GM12878 (cell line): Measurements from ENCODE around the gene PCDHA1. TPM values are rescaled to one million over a fixed set of nuclear protein-coding genes. Genes with fewer than 3 reads are reported as not detected.

Experiments used
- ATAC-seq: fragments of 200-7000 bp; cut with Tn5 transposase; 3 replicates; pipeline ENCODE4 v1.9.1; 2020; ENCODE audit warnings: mild to moderate bottlenecking, moderate library complexity
- BruUV-seq: library from RNA; stranded (reverse); fragments of 400-500 nt; replicated peaks from 2 replicates; lab custom pipeline; 2021; lab: Mats Ljungman, UMichigan
- CTCF ChIA-PET: fragments of 300-600 bp; sonication (Branson Sonifier 250); formaldehyde crosslinking; extraction: SDS; loops from one replicate; lab custom pipeline; 2021; ENCODE audit warnings: inconsistent platforms; lab: Yijun Ruan, JAX
- POLR2A ChIA-PET: fragments of 350-600 bp; formaldehyde crosslinking; extraction: SDS; loops from one replicate; lab custom pipeline; 2021; ENCODE audit warnings: inconsistent platforms; lab: Charles Lee
- RAD21 ChIA-PET: fragments of 300-600 bp; sonication (Branson Sonifier 250); formaldehyde crosslinking; loops from one replicate; lab custom pipeline; 2023; ENCODE audit warnings: antibody characterized with exemption; ENCODE audit not compliant: unreplicated experiment; lab: Charles Lee
- SMC1A ChIA-PET: fragments of 300-600 bp; sonication (Branson Sonifier 250); formaldehyde crosslinking; loops from one replicate; lab custom pipeline; 2023; ENCODE audit not compliant: unreplicated experiment, uncharacterized antibody; lab: Charles Lee
- DNase-seq: peaks from one replicate; pipeline ENCODE4 v3.0.0-alpha.2; 2011; ENCODE audit warnings: low read depth, low spot score
- FAIRE-seq: peaks from 3 replicates; lab custom pipeline; 2011; peaks lifted over from hg19 to GRCh38; lab: Jason Lieb, UNC
- H2AFZ ChIP-seq: 2 replicates; pipeline ENCODE4 v1.6.0; 2011; ENCODE audit warnings: low read depth, low read length, control low read depth; ENCODE audit not compliant: control insufficient read depth
- H3K27ac ChIP-seq: 2 replicates; pipeline ENCODE4 v1.5.1; 2011; ENCODE audit warnings: control low read depth; ENCODE audit not compliant: control insufficient read depth, insufficient read depth
- H3K27me3 ChIP-seq, 2 experiments: replicated peaks in 1 of 2; 2 replicates each; pipeline versions ENCODE4 v1.6.0 to v1.6.1; 2011; ENCODE audit warnings: low read length in 1 of 2; ENCODE audit not compliant: control insufficient read depth in 2 of 2, insufficient read depth in 2 of 2
- H3K36me3 ChIP-seq, 2 experiments: 2 replicates each; pipeline ENCODE4 v1.5.1; 2011; ENCODE audit warnings: low read length in 1 of 2; ENCODE audit not compliant: control insufficient read depth in 2 of 2, insufficient read depth in 2 of 2
- H3K4me1 ChIP-seq: 2 replicates; pipeline ENCODE4 v1.6.1; 2011; ENCODE audit warnings: mild to moderate bottlenecking, low read length, moderate library complexity, mixed read lengths; ENCODE audit not compliant: control insufficient read depth, insufficient read depth
- H3K4me2 ChIP-seq: 2 replicates; pipeline ENCODE4 v1.6.0; 2011; ENCODE audit warnings: control low read depth; ENCODE audit not compliant: control insufficient read depth, insufficient read depth
- H3K4me3 ChIP-seq: fragments of 200-600 bp; sonication (generic); 2 replicates; pipeline ENCODE4 v1.5.1; 2016
- H3K79me2 ChIP-seq: 2 replicates; pipeline ENCODE4 v1.6.0; 2011; ENCODE audit warnings: low read length; ENCODE audit not compliant: control insufficient read depth, insufficient read depth
- H3K9ac ChIP-seq: 2 replicates; pipeline ENCODE4 v1.8.0; 2011; ENCODE audit warnings: low read length, control low read depth, mixed read lengths; ENCODE audit not compliant: control insufficient read depth, insufficient read depth
- H3K9me3 ChIP-seq: replicated peaks from 3 replicates; pipeline ENCODE4 v1.5.1; 2011; ENCODE audit warnings: mild to moderate bottlenecking, low read length; ENCODE audit not compliant: control insufficient read depth, insufficient read depth
- H4K20me1 ChIP-seq: 2 replicates; pipeline ENCODE4 v1.6.0; 2011; ENCODE audit not compliant: control insufficient read depth, insufficient read depth
- BHLHE40 ChIP-seq, 2 experiments: fragments of 450-650 bp in 1 of 2; IDR thresholded peaks; 2 replicates each; pipeline ENCODE4 v1.6.1; 2011 to 2017; ENCODE audit warnings: low read depth in 2 of 2, borderline replicate concordance in 1 of 2, improper control_type of control experiment in 1 of 2, low read length in 1 of 2, mild to moderate bottlenecking in 1 of 2
- BMI1 ChIP-seq: fragments of 450-650 bp; IDR thresholded peaks from 2 replicates; pipeline ENCODE4 v1.6.1; 2016; ENCODE audit warnings: mild to moderate bottlenecking, moderate library complexity, borderline replicate concordance
- CBX3 ChIP-seq: fragments of 200-600 bp; sonication (generic); IDR thresholded peaks from 2 replicates; pipeline ENCODE4 v1.6.1; 2016; ENCODE audit warnings: low read depth, borderline replicate concordance
- CHD2 ChIP-seq: IDR thresholded peaks from 2 replicates; pipeline ENCODE4 v1.6.1; 2011; ENCODE audit warnings: low read depth, low read length, improper control_type of control experiment, borderline replicate concordance
- CHD4 ChIP-seq: fragments of 200-600 bp; sonication (generic); IDR thresholded peaks from 2 replicates; pipeline ENCODE4 v1.6.1; 2016; ENCODE audit warnings: mild to moderate bottlenecking
- CREM ChIP-seq: IDR thresholded peaks from 2 replicates; pipeline ENCODE4 v1.6.1; 2014; ENCODE audit warnings: antibody characterized with exemption, low read depth
- GATAD2B ChIP-seq: fragments of 450-650 bp; conservative IDR thresholded peaks from 2 replicates; pipeline ENCODE4 v1.6.1; 2017; ENCODE audit warnings: low read depth, mild to moderate bottlenecking, moderate library complexity
- IKZF1 ChIP-seq: fragments of 450-650 bp; conservative IDR thresholded peaks from 2 replicates; pipeline ENCODE4 v1.6.1; 2017; ENCODE audit warnings: antibody characterized with exemption, mild to moderate bottlenecking
- JUNB ChIP-seq: IDR thresholded peaks from 2 replicates; pipeline ENCODE4 v1.6.1; 2016; ENCODE audit warnings: antibody characterized with exemption, mild to moderate bottlenecking
- NFYA ChIP-seq: IDR thresholded peaks from 2 replicates; pipeline ENCODE4 v1.6.1; 2011; ENCODE audit warnings: low read depth, mild to moderate bottlenecking, low read length, improper control_type of control experiment, borderline replicate concordance
- NRF1 ChIP-seq: conservative IDR thresholded peaks from 2 replicates; pipeline ENCODE4 v1.6.1; 2011; ENCODE audit warnings: mild to moderate bottlenecking, low read depth, low read length, improper control_type of control experiment
- PAX8 ChIP-seq: fragments of 450-650 bp; IDR thresholded peaks from 2 replicates; pipeline ENCODE4 v1.6.1; 2017; ENCODE audit warnings: mild to moderate bottlenecking, moderate library complexity
- PML ChIP-seq: IDR thresholded peaks from 2 replicates; pipeline ENCODE4 v1.6.1; 2012; ENCODE audit warnings: low read length, inconsistent platforms
- POLR2AphosphoS2 ChIP-seq: IDR thresholded peaks from 2 replicates; pipeline ENCODE4 v1.6.1; 2011; ENCODE audit warnings: low read depth, mild to moderate bottlenecking, low read length, improper control_type of control experiment, moderate library complexity
- RELA ChIP-seq: fragments of 450-650 bp; IDR thresholded peaks from 2 replicates; pipeline ENCODE4 v1.8.0; 2014; ENCODE audit warnings: borderline replicate concordance; ENCODE audit not compliant: partially characterized antibody
- ZNF384 ChIP-seq: IDR thresholded peaks from 2 replicates; pipeline ENCODE4 v1.6.1; 2012; ENCODE audit warnings: low read depth, mild to moderate bottlenecking, low read length, improper control_type of control experiment, borderline replicate concordance
- WGBS: methylation state at CpG from one replicate; pipeline ENCODE4 v1.1.6; 2016; ENCODE audit warnings: low lambda C conversion rate; ENCODE audit not compliant: insufficient replicate concordance, insufficient coverage; ENCODE audit errors: missing lambda C conversion rate; 5-methylcytosine and 5-hydroxymethylcytosine counted together
- in situ Hi-C: fragments of 300-500 bp; cut with MboI; formaldehyde crosslinking; loops from 9 replicates; pipeline ENCODE4 v1.14.3; 2018; ENCODE audit warnings: mixed read lengths
- intact Hi-C: fragments of 100-400 bp; cut with micrococcal nuclease; formaldehyde crosslinking; loops from one replicate; pipeline ENCODE4 v1.14.2; 2022; ENCODE audit not compliant: unreplicated experiment
- polyA plus RNA-seq, 11 experiments: library from polyadenylated mRNA; depleted of rRNA in 4 of 11; unstranded in 6 of 11; stranded (reverse) in 5 of 11; fragments of >200 nt; fragmentation: Nextera tagmentation in 4 of 11; fragmentation: Illumina TruSeq in 1 of 11; extraction: Ambion mirVana in 4 of 11; extraction: Trizol in 1 of 11; gene quantifications; 1 replicate in 1 of 11; 2 replicates in 10 of 11; pipeline versions ENCODE4 v1.2.1 to v1.2.3, GENCODE V29; 2011 to 2016; ENCODE audit warnings: inconsistent platforms in 2 of 11, missing spikeins in 2 of 11, low read depth in 1 of 11
- total RNA-seq, 4 experiments: library from RNA; depleted of rRNA in 3 of 4; stranded (reverse); fragments of >200 nt in 3 of 4; fragmentation: Illumina TruSeq in 1 of 4; extraction: Trizol in 1 of 4; gene quantifications; 2 replicates each; pipeline versions ENCODE4 v1.2.1 to v1.2.3, GENCODE V29; 2013 to 2021
- TF ChIP-seq, protein P1 (sequence below): fragments of 450-650 bp; IDR thresholded peaks from 2 replicates; pipeline ENCODE4 v1.6.1; 2016; ENCODE audit warnings: mild to moderate bottlenecking
- TF ChIP-seq, protein P2 (sequence below): fragments of 150-350 bp; IDR thresholded peaks from 2 replicates; pipeline ENCODE4 v1.6.1; 2016; ENCODE audit warnings: low read depth, low read length
- TF ChIP-seq, protein P3 (sequence below): IDR thresholded peaks from 2 replicates; pipeline ENCODE4 v1.6.1; 2011; ENCODE audit warnings: borderline replicate concordance, low read depth, mild to moderate bottlenecking, moderate library complexity, low read length; ENCODE audit not compliant: insufficient read depth, poor library complexity, severe bottlenecking

The PCDHA1 gene
- total and polyA plus RNA-seq, 10 of the 15 experiments (the other 5 are each of a cell fraction or from before 2014, with no cell fraction given) = 0.03 TPM; not detected in 9

DNA sequence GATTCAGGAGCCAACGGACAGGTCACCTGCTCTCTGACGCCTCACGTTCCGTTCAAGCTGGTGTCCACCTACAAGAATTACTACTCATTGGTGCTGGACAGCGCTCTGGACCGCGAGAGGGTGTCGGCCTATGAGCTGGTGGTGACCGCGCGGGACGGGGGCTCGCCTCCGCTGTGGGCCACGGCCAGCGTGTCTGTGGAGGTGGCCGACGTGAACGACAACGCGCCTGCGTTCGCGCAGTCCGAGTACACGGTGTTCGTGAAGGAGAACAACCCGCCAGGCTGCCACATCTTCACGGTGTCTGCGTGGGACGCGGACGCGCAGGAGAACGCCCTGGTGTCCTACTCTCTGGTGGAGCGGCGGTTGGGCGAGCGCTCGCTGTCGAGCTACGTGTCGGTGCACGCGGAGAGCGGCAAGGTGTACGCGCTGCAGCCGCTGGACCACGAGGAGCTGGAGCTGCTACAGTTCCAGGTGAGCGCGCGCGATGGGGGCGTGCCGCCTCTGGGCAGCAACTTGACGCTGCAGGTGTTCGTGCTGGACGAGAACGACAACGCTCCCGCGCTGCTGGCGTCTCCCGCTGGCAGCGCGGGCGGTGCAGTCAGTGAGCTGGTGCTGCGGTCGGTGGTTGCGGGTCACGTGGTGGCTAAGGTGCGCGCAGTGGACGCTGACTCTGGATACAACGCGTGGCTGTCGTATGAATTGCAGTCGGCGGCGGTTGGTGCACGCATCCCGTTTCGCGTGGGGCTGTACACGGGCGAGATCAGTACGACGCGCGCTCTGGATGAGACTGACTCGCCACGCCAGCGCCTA lies 71.4 kb downstream of the PCDHA1 start:
- DNase-seq (no peak), FAIRE-seq (no peak), ATAC-seq (no peak)
- Histone ChIP-seq H3K4me3 (no peak overlapping the region), H3K9me3 (no peaks in the 10 kb centered on the region; the same call in 2 of the 3 replicates), H3K79me2 (no peaks in the 10 kb centered on the region), H3K4me1 (no peaks in the 10 kb centered on the region), H3K27ac (no peak overlapping the region), H4K20me1 (no peaks in the 10 kb centered on the region), H3K36me3 (no peaks in the 10 kb centered on the region), H3K27me3 (no peaks in the 10 kb centered on the region), H3K9ac (no peak overlapping the region), H3K4me2 (no peak overlapping the region), H2AFZ (no peak overlapping the region)
- CTCF ChIA-PET = no interaction called here
- BruUV-seq = no TSS peak
- intact Hi-C loops (no loop called here), in situ Hi-C loops (no loop called here)
- SMC1A ChIA-PET = no interaction called here
- WGBS = 91% methylated on average over 88 of the region's 94 CpGs
- RAD21 ChIA-PET = no interaction called here
- TF ChIP-seq NFYA (no peak), CREM (no peak), BHLHE40 (IDR thresholded peaks at IDR 0.05; ENCODE audit: borderline replicate concordance in 1 of 2, low read depth in 2 of 2, low read length in 1 of 2) (no peak), PAX8 (no peak), NRF1 (no peak), CHD4 (no peak), GATAD2B (no peak), RELA (no peak), IKZF1 (no peak), CHD2 (no peak), PML (no peak), CBX3 (no peak), ZNF384 (no peak), POLR2AphosphoS2 (no peak), BMI1 (no peak), JUNB (no peak)
- TF ChIP-seq, protein P1, sequence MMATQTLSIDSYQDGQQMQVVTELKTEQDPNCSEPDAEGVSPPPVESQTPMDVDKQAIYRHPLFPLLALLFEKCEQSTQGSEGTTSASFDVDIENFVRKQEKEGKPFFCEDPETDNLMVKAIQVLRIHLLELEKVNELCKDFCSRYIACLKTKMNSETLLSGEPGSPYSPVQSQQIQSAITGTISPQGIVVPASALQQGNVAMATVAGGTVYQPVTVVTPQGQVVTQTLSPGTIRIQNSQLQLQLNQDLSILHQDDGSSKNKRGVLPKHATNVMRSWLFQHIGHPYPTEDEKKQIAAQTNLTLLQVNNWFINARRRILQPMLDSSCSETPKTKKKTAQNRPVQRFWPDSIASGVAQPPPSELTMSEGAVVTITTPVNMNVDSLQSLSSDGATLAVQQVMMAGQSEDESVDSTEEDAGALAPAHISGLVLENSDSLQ = no peak
- TF ChIP-seq, protein P2, sequence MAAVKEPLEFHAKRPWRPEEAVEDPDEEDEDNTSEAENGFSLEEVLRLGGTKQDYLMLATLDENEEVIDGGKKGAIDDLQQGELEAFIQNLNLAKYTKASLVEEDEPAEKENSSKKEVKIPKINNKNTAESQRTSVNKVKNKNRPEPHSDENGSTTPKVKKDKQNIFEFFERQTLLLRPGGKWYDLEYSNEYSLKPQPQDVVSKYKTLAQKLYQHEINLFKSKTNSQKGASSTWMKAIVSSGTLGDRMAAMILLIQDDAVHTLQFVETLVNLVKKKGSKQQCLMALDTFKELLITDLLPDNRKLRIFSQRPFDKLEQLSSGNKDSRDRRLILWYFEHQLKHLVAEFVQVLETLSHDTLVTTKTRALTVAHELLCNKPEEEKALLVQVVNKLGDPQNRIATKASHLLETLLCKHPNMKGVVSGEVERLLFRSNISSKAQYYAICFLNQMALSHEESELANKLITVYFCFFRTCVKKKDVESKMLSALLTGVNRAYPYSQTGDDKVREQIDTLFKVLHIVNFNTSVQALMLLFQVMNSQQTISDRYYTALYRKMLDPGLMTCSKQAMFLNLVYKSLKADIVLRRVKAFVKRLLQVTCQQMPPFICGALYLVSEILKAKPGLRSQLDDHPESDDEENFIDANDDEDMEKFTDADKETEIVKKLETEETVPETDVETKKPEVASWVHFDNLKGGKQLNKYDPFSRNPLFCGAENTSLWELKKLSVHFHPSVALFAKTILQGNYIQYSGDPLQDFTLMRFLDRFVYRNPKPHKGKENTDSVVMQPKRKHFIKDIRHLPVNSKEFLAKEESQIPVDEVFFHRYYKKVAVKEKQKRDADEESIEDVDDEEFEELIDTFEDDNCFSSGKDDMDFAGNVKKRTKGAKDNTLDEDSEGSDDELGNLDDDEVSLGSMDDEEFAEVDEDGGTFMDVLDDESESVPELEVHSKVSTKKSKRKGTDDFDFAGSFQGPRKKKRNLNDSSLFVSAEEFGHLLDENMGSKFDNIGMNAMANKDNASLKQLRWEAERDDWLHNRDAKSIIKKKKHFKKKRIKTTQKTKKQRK = no peak
- TF ChIP-seq, protein P3, sequence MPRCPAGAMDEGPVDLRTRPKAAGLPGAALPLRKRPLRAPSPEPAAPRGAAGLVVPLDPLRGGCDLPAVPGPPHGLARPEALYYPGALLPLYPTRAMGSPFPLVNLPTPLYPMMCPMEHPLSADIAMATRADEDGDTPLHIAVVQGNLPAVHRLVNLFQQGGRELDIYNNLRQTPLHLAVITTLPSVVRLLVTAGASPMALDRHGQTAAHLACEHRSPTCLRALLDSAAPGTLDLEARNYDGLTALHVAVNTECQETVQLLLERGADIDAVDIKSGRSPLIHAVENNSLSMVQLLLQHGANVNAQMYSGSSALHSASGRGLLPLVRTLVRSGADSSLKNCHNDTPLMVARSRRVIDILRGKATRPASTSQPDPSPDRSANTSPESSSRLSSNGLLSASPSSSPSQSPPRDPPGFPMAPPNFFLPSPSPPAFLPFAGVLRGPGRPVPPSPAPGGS = no peak
- POLR2A ChIA-PET = no interaction called here
